ENCODE measurements around the gene MRPL37.

GRCh38 chr1:54240741-54241335 lies 40.9 kb downstream of the MRPL37 start:
- TF ChIP-seq EP300 (IDR thresholded peaks at IDR 0.05) (no peak), CTCF (IDR thresholded peaks at IDR 0.05) (no peak)

Measured in suprapubic skin (tissue), 3 donors.